HepG2 (cell line): ENCODE results near the gene UNC13D. TPM values are rescaled to one million over a fixed set of nuclear protein-coding genes. Genes with fewer than 3 reads are reported as not detected.
A peak's percentile ranks its signal among the peaks of the same experiment; 100 is the strongest.

Source experiments
- JUN ChIP-seq: sonication (generic); formaldehyde crosslinking; IDR thresholded peaks from 2 replicates; pipeline ENCODE4 v1.4.0; 2020; ENCODE audit warnings: mild to moderate bottlenecking, missing genetic modification reagents
- PAWR ChIP-seq: sonication (generic); formaldehyde crosslinking; IDR thresholded peaks from 2 replicates; pipeline ENCODE4 v1.4.0; 2020; ENCODE audit warnings: missing genetic modification reagents, mild to moderate bottlenecking, borderline replicate concordance
- PTBP1 ChIP-seq: fragments of 200-400 bp; formaldehyde crosslinking; IDR thresholded peaks from 2 replicates; pipeline ENCODE4 v1.6.1; 2018; ENCODE audit warnings: low read length, low read depth; ENCODE audit not compliant: poor library complexity, severe bottlenecking
- THYN1 ChIP-seq: sonication (generic); formaldehyde crosslinking; IDR thresholded peaks from 2 replicates; pipeline ENCODE4 v1.8.1; 2023; ENCODE audit warnings: low read depth, mild to moderate bottlenecking, moderate library complexity, missing genetic modification reagents, borderline replicate concordance
- ZNF232 ChIP-seq: sonication (generic); formaldehyde crosslinking; IDR thresholded peaks from 2 replicates; pipeline ENCODE4 v1.4.0; 2020; ENCODE audit warnings: missing genetic modification reagents, borderline replicate concordance
- ZNF331 ChIP-seq: sonication (generic); formaldehyde crosslinking; IDR thresholded peaks from 2 replicates; pipeline ENCODE4 v1.4.0; 2020; ENCODE audit warnings: missing genetic modification reagents
- ZNF333 ChIP-seq: sonication (generic); formaldehyde crosslinking; IDR thresholded peaks from 2 replicates; pipeline ENCODE4 v1.4.0; 2020; ENCODE audit warnings: mild to moderate bottlenecking, missing genetic modification reagents, borderline replicate concordance
- ZNF337 ChIP-seq: sonication (generic); formaldehyde crosslinking; IDR thresholded peaks from 2 replicates; pipeline ENCODE4 v1.5.1; 2020; ENCODE audit warnings: missing genetic modification reagents, low read depth, mild to moderate bottlenecking, borderline replicate concordance
- ZNF430 ChIP-seq: sonication (generic); formaldehyde crosslinking; IDR thresholded peaks from 2 replicates; pipeline ENCODE4 v1.9.0; 2021; ENCODE audit warnings: mild to moderate bottlenecking, missing genetic modification reagents
- polyA plus RNA-seq, 8 experiments: library from polyadenylated mRNA; depleted of rRNA in 3 of 8; stranded (reverse) in 7 of 8; unstranded in 1 of 8; fragments of >200 nt; fragmentation: Illumina TruSeq in 4 of 8; extraction: Trizol in 4 of 8; gene quantifications; 2 replicates each; pipeline versions ENCODE4 v1.2.1 to v1.2.3, GENCODE V29; 2011 to 2016; ENCODE audit warnings: low read depth in 4 of 8, missing spikeins in 1 of 8, mixed read lengths in 1 of 8; ENCODE audit not compliant: insufficient read depth in 1 of 8
- total RNA-seq, 5 experiments: library from RNA; depleted of rRNA; stranded (reverse); fragments of >200 nt; fragmentation: Illumina TruSeq; extraction: Trizol; gene quantifications; 2 replicates each; pipeline ENCODE4 v1.2.3, GENCODE V29; 2016; ENCODE audit warnings: low read depth in 1 of 5
- TF ChIP-seq, protein P1 (sequence below): IDR thresholded peaks from 2 replicates; pipeline ENCODE4 v1.6.1; 2016; ENCODE audit warnings: missing compliant biosample characterization, missing genetic modification reagents, borderline replicate concordance
- TF ChIP-seq, protein P2 (sequence below): sonication (generic); formaldehyde crosslinking; IDR thresholded peaks from 2 replicates; pipeline ENCODE4 v1.5.1; 2020; ENCODE audit warnings: mild to moderate bottlenecking, missing genetic modification reagents, moderate library complexity
- TF ChIP-seq, protein P3 (sequence below): sonication (generic); formaldehyde crosslinking; IDR thresholded peaks from 2 replicates; pipeline ENCODE4 v1.4.0; 2020; ENCODE audit warnings: missing genetic modification reagents, borderline replicate concordance
- TF ChIP-seq, protein P4 (sequence below): sonication (generic); formaldehyde crosslinking; conservative IDR thresholded peaks from 2 replicates; pipeline ENCODE4 v1.4.0; 2020; ENCODE audit warnings: missing genetic modification reagents
- TF ChIP-seq, protein P5 (sequence below): sonication (generic); formaldehyde crosslinking; IDR thresholded peaks from 2 replicates; pipeline ENCODE4 v1.4.0; 2020; ENCODE audit warnings: missing genetic modification reagents, mild to moderate bottlenecking, borderline replicate concordance
- TF ChIP-seq, protein P6 (sequence below): sonication (generic); formaldehyde crosslinking; IDR thresholded peaks from 2 replicates; pipeline ENCODE4 v1.4.0; 2020; ENCODE audit warnings: missing genetic modification reagents

Gene UNC13D
- total and polyA plus RNA-seq, 2 of the 13 experiments (the other 11 are each of a cell fraction or from before 2014, with no cell fraction given) = 29.7 to 42.7 TPM

DNA sequence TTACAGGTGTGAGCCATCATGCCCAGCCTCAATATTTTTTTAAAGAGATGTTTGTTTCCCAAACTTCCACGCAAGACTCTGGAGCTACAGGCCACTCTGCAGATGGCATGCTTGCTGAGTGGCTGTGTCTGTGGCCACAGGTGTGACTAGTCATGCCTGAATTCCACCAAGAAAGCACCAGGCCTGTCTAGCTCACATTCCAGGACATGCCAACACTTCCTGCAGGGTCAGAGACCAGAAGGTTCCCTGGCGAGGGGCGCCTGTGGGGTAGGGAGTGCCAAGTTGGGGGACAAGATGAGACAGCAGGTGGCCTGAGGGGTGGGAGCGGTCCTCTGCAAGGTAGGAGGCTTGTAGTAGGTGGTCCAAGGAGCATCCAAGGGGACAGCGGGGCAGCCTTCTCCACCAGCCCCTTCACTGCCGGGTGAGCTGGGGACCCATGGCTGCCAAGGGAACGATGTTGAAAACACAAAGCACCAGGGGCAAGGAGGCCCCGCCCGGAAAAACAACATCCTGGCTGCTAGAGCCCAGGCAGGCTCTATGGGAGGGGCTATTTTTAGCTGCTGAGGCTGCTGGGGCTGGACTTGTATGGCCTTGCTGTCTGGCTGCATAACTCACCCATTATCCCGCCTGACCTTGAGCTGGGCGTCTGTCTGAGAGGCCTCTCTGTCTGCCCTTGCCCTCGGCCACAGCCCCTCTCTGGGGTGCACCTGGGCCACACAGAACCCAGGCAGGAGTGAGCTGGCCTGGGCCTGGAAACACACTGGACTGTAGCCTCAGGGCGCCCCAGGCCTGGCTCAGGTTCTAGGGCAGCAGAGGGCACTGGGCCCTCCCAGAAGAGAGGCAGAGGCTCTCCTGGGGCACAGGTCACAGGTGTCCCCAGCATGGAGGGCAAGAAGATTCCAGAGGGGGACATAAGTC lies 28.5 kb upstream of the UNC13D start (continued):
- TF ChIP-seq THYN1 (CRISPR knock-in tag) (0 out of 2 replicates have a peak, but pooled peaks have one; percentile 18), JUN (CRISPR knock-in tag) (peak; percentile 55; the same call in 1 of the 2 replicates), ZNF232 (CRISPR knock-in tag) (no peak; the same call in 1 of the 2 replicates), ZNF430 (CRISPR knock-in tag) (peak; percentile 93), PAWR (CRISPR knock-in tag) (no peak), ZNF333 (CRISPR knock-in tag) (no peak; the same call in 1 of the 2 replicates), PTBP1 (no peak), ZNF337 (CRISPR knock-in tag) (peak; percentile 90), ZNF331 (CRISPR knock-in tag) (peak; percentile 89)
- TF ChIP-seq, protein P1, sequence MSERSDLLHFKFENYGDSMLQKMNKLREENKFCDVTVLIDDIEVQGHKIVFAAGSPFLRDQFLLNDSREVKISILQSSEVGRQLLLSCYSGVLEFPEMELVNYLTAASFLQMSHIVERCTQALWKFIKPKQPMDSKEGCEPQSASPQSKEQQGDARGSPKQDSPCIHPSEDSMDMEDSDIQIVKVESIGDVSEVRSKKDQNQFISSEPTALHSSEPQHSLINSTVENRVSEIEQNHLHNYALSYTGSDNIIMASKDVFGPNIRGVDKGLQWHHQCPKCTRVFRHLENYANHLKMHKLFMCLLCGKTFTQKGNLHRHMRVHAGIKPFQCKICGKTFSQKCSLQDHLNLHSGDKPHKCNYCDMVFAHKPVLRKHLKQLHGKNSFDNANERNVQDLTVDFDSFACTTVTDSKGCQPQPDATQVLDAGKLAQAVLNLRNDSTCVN (CRISPR knock-in tag) = no peak; the same call in none of the 2 replicates
- TF ChIP-seq, protein P2, sequence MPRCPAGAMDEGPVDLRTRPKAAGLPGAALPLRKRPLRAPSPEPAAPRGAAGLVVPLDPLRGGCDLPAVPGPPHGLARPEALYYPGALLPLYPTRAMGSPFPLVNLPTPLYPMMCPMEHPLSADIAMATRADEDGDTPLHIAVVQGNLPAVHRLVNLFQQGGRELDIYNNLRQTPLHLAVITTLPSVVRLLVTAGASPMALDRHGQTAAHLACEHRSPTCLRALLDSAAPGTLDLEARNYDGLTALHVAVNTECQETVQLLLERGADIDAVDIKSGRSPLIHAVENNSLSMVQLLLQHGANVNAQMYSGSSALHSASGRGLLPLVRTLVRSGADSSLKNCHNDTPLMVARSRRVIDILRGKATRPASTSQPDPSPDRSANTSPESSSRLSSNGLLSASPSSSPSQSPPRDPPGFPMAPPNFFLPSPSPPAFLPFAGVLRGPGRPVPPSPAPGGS (CRISPR knock-in tag) = peak; percentile 83
- TF ChIP-seq, protein P3, sequence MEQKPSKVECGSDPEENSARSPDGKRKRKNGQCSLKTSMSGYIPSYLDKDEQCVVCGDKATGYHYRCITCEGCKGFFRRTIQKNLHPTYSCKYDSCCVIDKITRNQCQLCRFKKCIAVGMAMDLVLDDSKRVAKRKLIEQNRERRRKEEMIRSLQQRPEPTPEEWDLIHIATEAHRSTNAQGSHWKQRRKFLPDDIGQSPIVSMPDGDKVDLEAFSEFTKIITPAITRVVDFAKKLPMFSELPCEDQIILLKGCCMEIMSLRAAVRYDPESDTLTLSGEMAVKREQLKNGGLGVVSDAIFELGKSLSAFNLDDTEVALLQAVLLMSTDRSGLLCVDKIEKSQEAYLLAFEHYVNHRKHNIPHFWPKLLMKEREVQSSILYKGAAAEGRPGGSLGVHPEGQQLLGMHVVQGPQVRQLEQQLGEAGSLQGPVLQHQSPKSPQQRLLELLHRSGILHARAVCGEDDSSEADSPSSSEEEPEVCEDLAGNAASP (CRISPR knock-in tag) = peak; percentile 99
- TF ChIP-seq, protein P4, sequence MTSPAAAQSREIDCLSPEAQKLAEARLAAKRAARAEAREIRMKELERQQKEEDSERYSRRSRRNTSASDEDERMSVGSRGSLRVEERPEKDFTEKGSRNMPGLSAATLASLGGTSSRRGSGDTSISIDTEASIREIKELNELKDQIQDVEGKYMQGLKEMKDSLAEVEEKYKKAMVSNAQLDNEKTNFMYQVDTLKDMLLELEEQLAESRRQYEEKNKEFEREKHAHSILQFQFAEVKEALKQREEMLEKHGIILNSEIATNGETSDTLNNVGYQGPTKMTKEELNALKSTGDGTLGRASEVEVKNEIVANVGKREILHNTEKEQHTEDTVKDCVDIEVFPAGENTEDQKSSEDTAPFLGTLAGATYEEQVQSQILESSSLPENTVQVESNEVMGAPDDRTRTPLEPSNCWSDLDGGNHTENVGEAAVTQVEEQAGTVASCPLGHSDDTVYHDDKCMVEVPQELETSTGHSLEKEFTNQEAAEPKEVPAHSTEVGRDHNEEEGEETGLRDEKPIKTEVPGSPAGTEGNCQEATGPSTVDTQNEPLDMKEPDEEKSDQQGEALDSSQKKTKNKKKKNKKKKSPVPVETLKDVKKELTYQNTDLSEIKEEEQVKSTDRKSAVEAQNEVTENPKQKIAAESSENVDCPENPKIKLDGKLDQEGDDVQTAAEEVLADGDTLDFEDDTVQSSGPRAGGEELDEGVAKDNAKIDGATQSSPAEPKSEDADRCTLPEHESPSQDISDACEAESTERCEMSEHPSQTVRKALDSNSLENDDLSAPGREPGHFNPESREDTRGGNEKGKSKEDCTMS (CRISPR knock-in tag) = no peak
- TF ChIP-seq, protein P5, sequence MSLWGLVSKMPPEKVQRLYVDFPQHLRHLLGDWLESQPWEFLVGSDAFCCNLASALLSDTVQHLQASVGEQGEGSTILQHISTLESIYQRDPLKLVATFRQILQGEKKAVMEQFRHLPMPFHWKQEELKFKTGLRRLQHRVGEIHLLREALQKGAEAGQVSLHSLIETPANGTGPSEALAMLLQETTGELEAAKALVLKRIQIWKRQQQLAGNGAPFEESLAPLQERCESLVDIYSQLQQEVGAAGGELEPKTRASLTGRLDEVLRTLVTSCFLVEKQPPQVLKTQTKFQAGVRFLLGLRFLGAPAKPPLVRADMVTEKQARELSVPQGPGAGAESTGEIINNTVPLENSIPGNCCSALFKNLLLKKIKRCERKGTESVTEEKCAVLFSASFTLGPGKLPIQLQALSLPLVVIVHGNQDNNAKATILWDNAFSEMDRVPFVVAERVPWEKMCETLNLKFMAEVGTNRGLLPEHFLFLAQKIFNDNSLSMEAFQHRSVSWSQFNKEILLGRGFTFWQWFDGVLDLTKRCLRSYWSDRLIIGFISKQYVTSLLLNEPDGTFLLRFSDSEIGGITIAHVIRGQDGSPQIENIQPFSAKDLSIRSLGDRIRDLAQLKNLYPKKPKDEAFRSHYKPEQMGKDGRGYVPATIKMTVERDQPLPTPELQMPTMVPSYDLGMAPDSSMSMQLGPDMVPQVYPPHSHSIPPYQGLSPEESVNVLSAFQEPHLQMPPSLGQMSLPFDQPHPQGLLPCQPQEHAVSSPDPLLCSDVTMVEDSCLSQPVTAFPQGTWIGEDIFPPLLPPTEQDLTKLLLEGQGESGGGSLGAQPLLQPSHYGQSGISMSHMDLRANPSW (CRISPR knock-in tag) = peak; percentile 94
- TF ChIP-seq, protein P6, sequence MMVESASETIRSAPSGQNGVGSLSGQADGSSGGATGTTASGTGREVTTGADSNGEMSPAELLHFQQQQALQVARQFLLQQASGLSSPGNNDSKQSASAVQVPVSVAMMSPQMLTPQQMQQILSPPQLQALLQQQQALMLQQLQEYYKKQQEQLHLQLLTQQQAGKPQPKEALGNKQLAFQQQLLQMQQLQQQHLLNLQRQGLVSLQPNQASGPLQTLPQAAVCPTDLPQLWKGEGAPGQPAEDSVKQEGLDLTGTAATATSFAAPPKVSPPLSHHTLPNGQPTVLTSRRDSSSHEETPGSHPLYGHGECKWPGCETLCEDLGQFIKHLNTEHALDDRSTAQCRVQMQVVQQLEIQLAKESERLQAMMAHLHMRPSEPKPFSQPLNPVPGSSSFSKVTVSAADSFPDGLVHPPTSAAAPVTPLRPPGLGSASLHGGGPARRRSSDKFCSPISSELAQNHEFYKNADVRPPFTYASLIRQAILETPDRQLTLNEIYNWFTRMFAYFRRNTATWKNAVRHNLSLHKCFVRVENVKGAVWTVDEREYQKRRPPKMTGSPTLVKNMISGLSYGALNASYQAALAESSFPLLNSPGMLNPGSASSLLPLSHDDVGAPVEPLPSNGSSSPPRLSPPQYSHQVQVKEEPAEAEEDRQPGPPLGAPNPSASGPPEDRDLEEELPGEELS (CRISPR knock-in tag) = peak; percentile 99
